ENCODE results near the gene ADRM1.

Gene ADRM1

GRCh38 chr20:62302341-62303061 is at the start of gene ADRM1:
TSS of gene ADRM1 (plus strand) at chr20:62302997. CDS start at chr20:62303569, 572 bp downstream.
- Mint-ChIP-seq H3K27ac (peak within 1 kb of the TSS; percentile 100), H3K4me1 (peaks cover 45% of the 10 kb centered on the region)

DNA sequence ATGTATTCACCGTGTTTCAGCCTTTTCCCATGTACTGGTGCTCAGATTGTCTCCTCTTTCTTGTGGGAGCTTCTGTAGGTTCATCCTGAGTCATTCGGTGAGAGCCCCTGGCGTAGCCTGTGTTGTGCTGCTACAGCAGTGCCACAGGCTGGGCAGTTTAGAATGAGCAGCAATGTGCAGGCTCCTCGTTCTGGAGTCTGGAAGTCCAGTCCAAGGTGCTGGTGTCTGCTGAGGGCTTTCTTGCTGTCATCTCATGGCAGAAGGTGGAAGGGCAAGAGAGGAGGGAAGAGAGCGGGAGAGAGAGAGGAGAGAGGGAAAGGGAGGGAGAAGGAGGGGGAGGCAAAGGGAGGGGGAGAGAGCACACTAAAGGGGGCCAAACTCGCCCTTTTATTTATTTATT is 49.4 kb upstream of the ADRM1 start:
- Mint-ChIP-seq H3K9me3 (no peaks in the 10 kb centered on the region), H3K27ac (peak overlapping the region; percentile 8 to 62), H3K4me3 (no peak overlapping the region), H3K27me3 (no peaks in the 10 kb centered on the region), H3K4me1 (peaks cover 20% of the 10 kb centered on the region)
- no peak for DNase-seq
- no peak for ATAC-seq

More at GRCh38 chr20:62302341-62303061, at the start of gene ADRM1:
- peak within 1 kb of the TSS; percentile 98 to 99 for H3K4me3 Mint-ChIP-seq
- H3K27me3 Mint-ChIP-seq = no peaks in the 10 kb centered on the region
- peak; percentile 83 for ATAC-seq
- H3K9me3 Mint-ChIP-seq = no peaks in the 10 kb centered on the region
- DNase-seq = peak; percentile 98 to 99

GRCh38 chr20:62254021-62254724 is 48.6 kb upstream of the ADRM1 start:
- H3K4me1 Mint-ChIP-seq = peaks cover 20% of the 10 kb centered on the region
- H3K9me3 Mint-ChIP-seq = no peaks in the 10 kb centered on the region
- H3K27ac Mint-ChIP-seq = no peak overlapping the region
- H3K4me3 Mint-ChIP-seq = no peak overlapping the region
- H3K27me3 Mint-ChIP-seq = no peaks in the 10 kb centered on the region
- no peak for DNase-seq
- no peak for ATAC-seq

GRCh38 chr20:62255976-62256375 is 46.8 kb upstream of the ADRM1 start:
- no peak overlapping the region for H3K27ac Mint-ChIP-seq
- no peaks in the 10 kb centered on the region for H3K27me3 Mint-ChIP-seq
- no peak for DNase-seq
- H3K9me3 Mint-ChIP-seq = no peaks in the 10 kb centered on the region
- peaks cover 11% of the 10 kb centered on the region for H3K4me1 Mint-ChIP-seq
- ATAC-seq = no peak
- H3K4me3 Mint-ChIP-seq = no peak overlapping the region

- no peaks in the 10 kb centered on the region for H3K27me3 Mint-ChIP-seq
- no peaks in the 10 kb centered on the region for H3K4me1 Mint-ChIP-seq
- DNase-seq = no peak
- no peaks in the 10 kb centered on the region for H3K9me3 Mint-ChIP-seq
- H3K4me3 Mint-ChIP-seq = no peak overlapping the region
- H3K27ac Mint-ChIP-seq = no peak overlapping the region
- no peak for ATAC-seq
Measured at GRCh38 chr20:62258499-62259293, 44.1 kb upstream of the ADRM1 start.

DNA sequence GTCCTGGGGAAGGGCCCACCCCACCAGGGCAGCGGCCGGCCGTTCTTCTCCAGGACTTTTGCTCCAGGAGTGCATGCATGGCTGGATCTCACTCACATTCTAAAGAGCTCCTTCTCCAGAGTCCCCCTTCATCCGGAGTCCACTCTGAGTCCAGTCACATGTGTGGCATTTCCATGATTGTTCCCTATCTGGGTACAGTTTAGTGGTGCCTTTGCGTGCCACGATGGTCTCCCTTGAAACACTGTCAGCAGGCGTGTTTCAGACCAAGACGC is 43.6 kb upstream of the ADRM1 start:
- H3K4me1 Mint-ChIP-seq = no peaks in the 10 kb centered on the region
- no peaks in the 10 kb centered on the region for H3K9me3 Mint-ChIP-seq
- H3K4me3 Mint-ChIP-seq = no peak overlapping the region
- ATAC-seq (no peak), DNase-seq (no peak)
- no peak overlapping the region for H3K27ac Mint-ChIP-seq
- no peaks in the 10 kb centered on the region for H3K27me3 Mint-ChIP-seq

- H3K4me1 Mint-ChIP-seq = no peaks in the 10 kb centered on the region
Measured at GRCh38 chr20:62262064-62262463, 40.7 kb upstream of the ADRM1 start.

GRCh38 chr20:62263396-62263795 is 39.4 kb upstream of the ADRM1 start:
- H3K27me3 Mint-ChIP-seq = no peaks in the 10 kb centered on the region
- H3K9me3 Mint-ChIP-seq = no peaks in the 10 kb centered on the region
- no peak for DNase-seq
- no peak for ATAC-seq
- no peaks in the 10 kb centered on the region for H3K4me1 Mint-ChIP-seq
- H3K4me3 Mint-ChIP-seq = no peak overlapping the region
- H3K27ac Mint-ChIP-seq = no peak overlapping the region

More at GRCh38 chr20:62262064-62262463, 40.7 kb upstream of the ADRM1 start:
- H3K27me3 Mint-ChIP-seq = no peaks in the 10 kb centered on the region
- ATAC-seq (no peak), DNase-seq (no peak)
- H3K4me3 Mint-ChIP-seq = no peak overlapping the region
- peak overlapping the region in 1 of 2 donors; percentile 23 for H3K27ac Mint-ChIP-seq
- H3K9me3 Mint-ChIP-seq = no peaks in the 10 kb centered on the region

DNA sequence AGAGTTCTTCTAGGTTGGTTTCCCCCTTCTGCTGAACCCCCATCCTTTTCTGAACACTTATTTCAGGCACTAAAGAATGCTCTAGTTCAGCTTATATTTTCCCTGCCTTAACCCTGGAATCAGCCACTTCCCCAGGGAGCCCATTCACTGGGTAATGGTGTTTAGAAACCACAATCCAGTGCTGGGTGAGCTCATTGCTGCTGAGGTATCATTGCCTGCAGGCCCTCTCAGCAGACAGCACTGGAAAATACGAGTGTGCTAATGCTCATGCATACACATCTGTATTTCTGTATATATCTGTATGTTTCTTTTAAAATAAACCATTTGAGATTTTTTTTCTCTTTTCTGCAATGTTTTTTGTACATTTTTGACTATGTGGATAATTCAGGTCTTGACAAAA is 37.4 kb upstream of the ADRM1 start:
- DNase-seq (no peak), ATAC-seq (no peak)
- Mint-ChIP-seq H3K9me3 (no peaks in the 10 kb centered on the region), H3K4me1 (no peaks in the 10 kb centered on the region), H3K4me3 (no peak overlapping the region), H3K27me3 (no peaks in the 10 kb centered on the region), H3K27ac (no peak overlapping the region)

DNA sequence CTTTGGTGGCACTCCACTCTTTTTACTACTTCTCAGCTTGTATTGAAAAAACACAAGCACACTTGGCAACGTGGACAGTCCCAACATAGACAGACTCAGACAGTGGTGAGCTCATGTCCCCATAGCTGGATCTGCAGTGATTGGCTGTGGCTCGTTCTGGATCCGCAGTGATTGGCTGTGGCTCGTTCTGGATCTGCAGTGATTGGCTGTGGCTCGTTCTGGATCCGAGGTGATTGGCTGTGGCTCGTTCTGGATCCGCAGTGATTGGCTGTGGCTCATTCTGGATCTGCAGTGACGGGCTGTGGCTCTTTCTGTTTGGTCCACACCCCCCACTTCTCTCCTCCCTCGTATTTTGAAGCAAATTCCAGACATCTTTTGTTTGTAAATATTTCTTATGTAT is 36.5 kb upstream of the ADRM1 start:
- H3K27me3 Mint-ChIP-seq = no peaks in the 10 kb centered on the region
- no peak for DNase-seq
- no peak overlapping the region for H3K27ac Mint-ChIP-seq

GRCh38 chr20:62266851-62267250 is 35.9 kb upstream of the ADRM1 start:
- no peaks in the 10 kb centered on the region for H3K27me3 Mint-ChIP-seq
- no peaks in the 10 kb centered on the region for H3K9me3 Mint-ChIP-seq
- DNase-seq (no peak), ATAC-seq (no peak)
- no peak overlapping the region for H3K4me3 Mint-ChIP-seq
- no peak overlapping the region for H3K27ac Mint-ChIP-seq
- no peaks in the 10 kb centered on the region for H3K4me1 Mint-ChIP-seq

More for the DNA sequence above, 36.5 kb upstream of the ADRM1 start:
- no peaks in the 10 kb centered on the region for H3K4me1 Mint-ChIP-seq
- no peak overlapping the region for H3K4me3 Mint-ChIP-seq
- no peak for ATAC-seq
- H3K9me3 Mint-ChIP-seq = no peaks in the 10 kb centered on the region

GRCh38 chr20:62267543-62267942 is 35.3 kb upstream of the ADRM1 start:
- Mint-ChIP-seq H3K4me3 (no peak overlapping the region), H3K27ac (no peak overlapping the region), H3K27me3 (no peaks in the 10 kb centered on the region), H3K9me3 (no peaks in the 10 kb centered on the region), H3K4me1 (no peaks in the 10 kb centered on the region)
- ATAC-seq (no peak), DNase-seq (no peak)

- Mint-ChIP-seq H3K9me3 (no peaks in the 10 kb centered on the region), H3K4me1 (no peaks in the 10 kb centered on the region), H3K27me3 (no peaks in the 10 kb centered on the region), H3K4me3 (no peak overlapping the region), H3K27ac (no peak overlapping the region)
- DNase-seq (no peak), ATAC-seq (no peak)
Measured at GRCh38 chr20:62268228-62268900, 34.4 kb upstream of the ADRM1 start.

- H3K9me3 Mint-ChIP-seq = no peaks in the 10 kb centered on the region
- DNase-seq (no peak), ATAC-seq (no peak)
- H3K27me3 Mint-ChIP-seq = no peaks in the 10 kb centered on the region
- no peaks in the 10 kb centered on the region for H3K4me1 Mint-ChIP-seq
- H3K4me3 Mint-ChIP-seq = no peak overlapping the region
- peak overlapping the region in 1 of 2 donors; percentile 49 for H3K27ac Mint-ChIP-seq
Measured at GRCh38 chr20:62269378-62269777, 33.4 kb upstream of the ADRM1 start.

DNA sequence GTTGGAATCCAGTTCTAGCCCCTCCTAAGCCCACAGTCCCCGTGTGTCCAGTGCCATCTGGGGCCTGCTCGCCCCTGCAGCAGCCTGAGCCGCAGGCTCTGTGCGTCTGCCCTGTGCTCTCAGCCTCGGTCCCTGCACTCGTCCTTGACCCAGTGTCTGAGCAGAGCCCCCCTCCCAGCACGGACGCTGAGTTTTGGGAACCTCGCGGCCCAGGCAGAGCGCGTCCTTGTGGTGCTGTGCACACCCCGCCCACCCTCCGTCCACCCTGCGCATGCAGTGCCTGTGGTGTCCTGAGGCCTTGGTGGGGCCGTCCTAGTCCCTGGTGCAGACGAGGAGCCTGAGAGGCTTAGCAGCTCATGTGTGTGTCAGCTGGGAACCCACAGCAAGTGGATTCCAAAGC is 32.9 kb upstream of the ADRM1 start:
- no peaks in the 10 kb centered on the region for H3K27me3 Mint-ChIP-seq
- no peaks in the 10 kb centered on the region for H3K4me1 Mint-ChIP-seq
- DNase-seq = no peak
- H3K4me3 Mint-ChIP-seq = no peak overlapping the region
- no peaks in the 10 kb centered on the region for H3K9me3 Mint-ChIP-seq
- ATAC-seq = no peak
- H3K27ac Mint-ChIP-seq = peak overlapping the region in 1 of 2 donors; percentile 48

Data from stimulated activated naive CD8-positive, alpha-beta T cell treated with anti-CD3 and anti-CD28 coated beads, Interleukin-15, amount 100 ng/mL, for 72 hours (primary cell).